Activated CD4-positive, alpha-beta T cell treated with anti-CD3 and anti-CD28 coated beads, Interleukin-2, amount 50 U/mL, for 1 hour (primary cell): ENCODE results near the gene TSHZ2.

Experiments used
- DNase-seq: peaks from one replicate; pipeline ENCODE4 v3.0.0-alpha.2; 2020

The TSHZ2 gene

GRCh38 chr20:53330601-53331140 is 358.5 kb downstream of the TSHZ2 start:
- no peak for DNase-seq

- no peak for DNase-seq
These were observed 359.2 kb downstream of the TSHZ2 start for GRCh38 chr20:53331151-53331973.

GRCh38 chr20:53332022-53332837 is 360.1 kb downstream of the TSHZ2 start:
- no peak for DNase-seq

- DNase-seq, result no peak
These were observed 362.7 kb downstream of the TSHZ2 start for GRCh38 chr20:53334861-53335260.

GRCh38 chr20:53335555-53335954 is 363.4 kb downstream of the TSHZ2 start:
- DNase-seq, result no peak

GRCh38 chr20:53336892-53337291 is 364.7 kb downstream of the TSHZ2 start:
- DNase-seq, result no peak

DNA sequence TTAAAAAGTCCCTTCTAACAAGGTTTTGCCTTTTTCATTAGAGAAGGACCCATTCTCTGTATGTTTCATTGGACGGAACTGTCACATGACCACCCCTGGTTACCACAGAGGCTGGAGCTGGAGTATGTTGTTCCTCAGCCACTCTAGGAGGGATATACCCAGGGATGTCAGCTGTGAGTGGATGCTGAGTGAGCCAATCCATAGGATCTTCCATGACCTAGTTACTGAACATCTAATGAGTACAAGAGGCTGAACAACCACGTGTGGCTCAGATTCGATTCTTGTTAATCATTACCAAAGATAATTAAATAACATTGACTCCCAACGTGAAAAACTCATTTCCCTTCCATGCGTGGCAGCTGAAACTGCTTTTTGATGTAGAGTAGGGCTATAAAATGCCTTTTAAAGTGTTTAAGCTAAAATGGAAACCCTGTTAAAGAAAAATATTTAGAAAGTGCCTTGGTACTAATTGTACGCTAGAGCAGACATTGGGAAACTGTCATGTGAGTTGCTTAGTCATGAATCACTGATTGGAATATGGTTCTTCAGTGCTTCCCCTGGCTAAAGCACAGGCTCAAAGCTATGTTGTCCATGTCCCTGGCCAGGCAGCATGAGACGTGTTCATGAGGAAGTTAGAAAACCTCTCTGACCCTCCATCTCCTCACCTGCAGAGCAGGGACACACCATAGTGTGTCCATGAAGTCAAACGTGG is 365.4 kb downstream of the TSHZ2 start:
- no peak for DNase-seq

GRCh38 chr20:53338716-53339115 is 366.6 kb downstream of the TSHZ2 start:
- DNase-seq, result no peak

GRCh38 chr20:53342429-53342828 is 370.3 kb downstream of the TSHZ2 start:
- no peak for DNase-seq

DNA sequence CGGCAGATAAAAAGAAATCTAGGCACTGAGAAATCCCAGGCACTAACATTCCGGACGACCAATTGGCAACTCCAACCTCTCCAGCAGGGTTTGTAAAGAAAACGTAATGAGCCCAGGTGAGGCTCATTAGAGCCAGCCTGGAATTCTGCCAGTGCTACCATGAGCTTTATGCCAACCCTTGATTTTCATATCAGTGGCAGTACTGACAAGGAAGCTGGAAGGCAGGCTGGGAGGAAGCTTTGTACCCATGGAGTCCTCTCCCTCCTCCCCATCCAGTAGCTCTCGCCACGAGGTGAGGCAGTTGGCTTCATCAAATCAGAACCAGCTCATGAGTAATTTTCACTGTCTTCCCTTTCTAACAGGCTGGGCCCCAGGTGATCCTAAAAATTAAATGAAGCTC is 371.3 kb downstream of the TSHZ2 start:
- no peak for DNase-seq

GRCh38 chr20:53344891-53345290 is 372.7 kb downstream of the TSHZ2 start:
- no peak for DNase-seq

DNA sequence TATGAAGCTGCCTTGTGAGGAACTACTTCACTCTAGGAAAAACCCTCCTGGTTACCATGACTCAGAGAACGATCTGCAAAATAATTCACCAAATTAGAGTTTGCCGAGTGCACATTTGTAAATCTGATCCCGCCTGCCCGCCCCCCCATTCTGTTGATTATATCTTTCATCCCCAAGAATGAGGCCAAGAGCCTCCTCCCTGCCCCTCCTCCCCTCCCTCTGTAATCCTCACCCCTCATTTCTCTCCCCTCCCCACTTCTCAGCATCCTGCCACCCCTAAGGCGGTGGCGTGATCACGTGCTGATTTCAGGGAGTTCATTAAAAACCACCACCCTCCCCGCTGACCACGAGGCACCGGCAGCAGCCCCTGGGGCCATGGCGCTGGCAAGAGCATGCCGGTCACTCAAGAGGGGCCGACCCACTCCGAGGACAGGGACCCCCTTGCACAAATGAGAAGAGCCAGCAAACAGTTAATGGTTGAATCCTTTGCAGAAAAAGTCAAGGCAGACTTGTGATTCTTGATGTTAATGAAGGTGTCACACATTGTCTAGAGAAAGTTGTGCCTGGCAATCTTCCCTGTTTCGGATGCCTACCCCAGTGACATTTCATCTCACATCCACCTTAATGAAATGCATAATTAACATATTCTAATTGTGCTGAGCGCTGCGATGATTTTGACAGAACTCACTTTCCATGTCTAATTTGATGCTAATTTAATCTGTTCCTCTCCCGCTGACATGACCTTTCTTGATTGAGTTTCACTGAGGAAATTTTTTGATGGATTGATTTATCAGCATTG is 373.6 kb downstream of the TSHZ2 start:
- no peak for DNase-seq

DNA sequence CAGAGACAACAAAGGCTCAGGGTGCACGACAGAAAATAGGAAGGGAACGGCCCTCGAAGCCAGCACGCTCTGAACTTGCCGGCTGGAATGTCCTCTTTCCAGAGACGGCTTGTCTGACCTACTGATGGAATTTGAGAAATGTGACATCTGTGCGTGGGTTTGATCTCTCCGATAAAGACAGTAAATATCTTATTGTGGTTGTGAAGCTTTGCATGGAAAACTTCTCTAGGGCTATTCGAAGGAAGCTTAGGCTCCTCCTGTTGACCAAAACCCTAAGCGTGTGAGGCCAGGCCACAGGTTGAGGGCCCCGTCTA is 374.1 kb downstream of the TSHZ2 start:
- no peak for DNase-seq

DNA sequence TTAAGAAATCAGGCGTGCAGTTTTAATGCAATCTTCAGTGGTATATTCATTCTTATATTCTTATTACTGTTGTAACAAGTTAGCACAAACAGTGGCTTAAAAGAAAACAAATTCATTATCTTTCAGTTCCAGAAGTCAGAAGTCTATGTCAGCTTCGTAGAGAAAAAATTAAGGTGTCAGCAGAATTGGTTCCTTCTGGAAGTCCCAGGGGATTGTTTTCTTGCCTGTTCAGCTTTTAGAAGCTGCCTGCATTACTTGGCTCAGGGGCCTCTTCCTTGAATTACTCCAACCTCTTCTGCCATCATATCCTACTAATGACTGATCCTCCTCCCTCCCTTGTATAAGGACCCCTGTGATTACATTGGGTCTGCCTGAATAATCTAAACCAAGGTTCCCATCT is 377.6 kb downstream of the TSHZ2 start:
- DNase-seq, result no peak

DNA sequence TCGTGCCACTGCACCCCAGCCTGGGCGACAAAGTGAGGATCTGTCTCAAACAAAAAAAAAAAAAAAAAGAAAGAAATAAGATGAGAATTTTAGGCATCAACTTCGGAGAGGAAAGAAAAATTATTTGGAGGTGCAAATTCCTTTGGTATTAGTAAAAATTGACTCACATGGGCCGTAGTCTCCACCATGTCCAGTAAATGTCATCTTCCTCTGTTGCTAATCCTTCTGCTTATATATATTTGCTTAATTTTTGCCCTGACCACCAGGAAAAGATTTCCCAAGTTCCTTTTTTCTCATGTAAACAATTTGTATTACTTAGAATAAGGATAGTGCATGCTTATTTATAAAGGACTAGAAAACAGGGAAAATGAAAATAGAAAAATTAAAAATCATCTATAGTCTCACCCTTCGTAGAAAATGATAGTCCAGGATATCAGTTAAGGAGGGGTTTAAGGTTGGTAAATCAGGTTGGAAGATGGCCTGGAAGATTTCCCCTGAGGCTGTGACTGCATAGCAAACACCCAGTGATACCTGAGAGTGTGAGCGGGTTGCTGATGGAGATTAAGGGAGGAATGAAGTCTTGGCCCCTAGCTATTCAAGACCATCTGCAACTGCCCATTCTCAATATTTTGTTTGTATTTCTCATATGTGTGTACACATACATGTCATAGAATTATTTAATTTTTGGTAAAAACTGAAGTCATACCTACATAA is 380.7 kb downstream of the TSHZ2 start:
- no peak for DNase-seq

- DNase-seq, result no peak
These were observed 382.2 kb downstream of the TSHZ2 start for GRCh38 chr20:53354314-53354713.

GRCh38 chr20:53355790-53356189 is 383.6 kb downstream of the TSHZ2 start:
- no peak for DNase-seq

DNA sequence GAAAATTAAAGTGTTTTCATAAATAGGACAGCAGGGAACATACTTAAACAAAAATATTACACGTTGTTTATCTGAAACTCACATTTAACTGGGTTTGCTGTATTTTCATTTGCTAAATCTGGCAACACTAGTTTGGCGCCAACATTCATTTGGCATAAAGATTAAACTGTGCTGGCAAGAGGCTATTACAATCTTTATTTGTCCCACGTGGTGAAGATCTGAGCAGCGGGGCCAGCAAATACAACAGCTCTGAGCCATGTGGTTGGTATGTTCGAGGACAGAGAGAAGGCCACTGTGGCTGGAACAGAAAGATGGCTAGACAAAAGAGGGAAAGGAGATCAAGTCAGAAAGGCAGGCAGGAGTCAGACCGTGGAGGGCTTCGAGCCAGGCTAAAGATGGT is 387.3 kb downstream of the TSHZ2 start:
- DNase-seq, result no peak

DNA sequence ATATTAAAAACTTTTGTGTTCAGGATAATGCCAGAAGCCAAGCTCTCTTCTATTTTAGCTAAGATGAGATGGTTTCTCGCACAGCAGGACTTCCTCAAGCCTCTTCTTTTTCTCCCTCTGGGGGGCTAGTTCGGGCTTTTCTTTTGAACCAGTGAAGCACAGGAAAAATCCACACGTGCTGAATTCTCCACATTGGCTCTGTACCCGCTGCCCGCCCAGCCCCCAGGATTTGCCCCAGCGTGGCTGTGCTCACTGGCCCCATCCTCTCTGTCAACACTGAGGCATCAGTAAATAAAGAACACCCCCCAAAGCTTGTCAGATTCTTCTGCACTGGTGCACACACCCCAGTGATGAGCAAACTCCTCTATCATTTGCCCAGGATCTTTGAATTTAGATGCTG is 388.7 kb downstream of the TSHZ2 start:
- no peak for DNase-seq

DNA sequence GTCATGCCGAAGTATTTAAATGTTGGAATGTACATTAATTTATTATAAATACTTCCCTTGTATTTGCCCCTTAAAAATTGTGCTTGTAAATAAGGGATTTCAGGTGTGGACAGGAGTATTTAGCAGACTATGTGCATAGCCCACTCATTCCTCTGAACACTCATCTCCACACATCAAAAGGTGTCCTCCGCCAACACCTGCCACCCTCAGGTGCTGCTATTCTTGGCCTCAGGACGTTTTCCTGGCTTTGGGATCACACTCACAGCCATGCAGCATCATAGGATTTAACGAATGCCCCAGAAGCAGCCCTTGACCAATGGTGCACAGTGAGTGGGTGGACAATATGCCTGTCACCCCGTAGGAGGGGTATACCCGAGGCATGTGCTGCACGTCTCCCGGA is 390.6 kb downstream of the TSHZ2 start:
- DNase-seq, result no peak

GRCh38 chr20:53364646-53365045 is 392.5 kb downstream of the TSHZ2 start:
- no peak for DNase-seq

DNA sequence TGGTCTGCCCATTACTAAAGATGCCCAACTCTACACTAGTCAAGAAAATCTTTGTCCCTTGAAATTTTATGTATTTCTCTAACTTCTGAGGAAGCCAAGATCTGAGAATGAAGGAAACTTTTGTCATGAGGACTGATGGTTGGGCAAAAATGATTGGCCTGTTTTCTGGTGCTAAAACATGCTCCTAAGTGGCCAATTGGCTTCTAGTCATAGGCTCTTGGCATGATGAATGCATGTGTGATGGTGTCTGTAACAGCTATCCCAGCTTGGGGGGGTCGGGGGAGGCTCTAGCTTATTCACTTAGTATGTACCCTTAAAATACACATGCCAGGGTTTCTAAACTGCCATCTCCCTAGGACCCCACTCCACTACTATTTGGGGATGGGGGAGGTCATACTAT is 392.9 kb downstream of the TSHZ2 start:
- no peak for DNase-seq
